ACC112 (cell line): ENCODE measurements around the gene CPT2.

Source experiments
- H2AFZ ChIP-seq: fragments of 200-600 bp; sonication (generic); one replicate; pipeline ENCODE4 v1.6.0; 2017; ENCODE audit warnings: antibody characterized with exemption, low read length; ENCODE audit not compliant: unreplicated experiment
- H3K27ac ChIP-seq: fragments of 200-600 bp; sonication (generic); 2 replicates; pipeline ENCODE4 v1.5.1; 2014; ENCODE audit warnings: low read depth, mild to moderate bottlenecking, antibody characterized with exemption, low read length, moderate library complexity
- H3K27me3 ChIP-seq: fragments of 200-600 bp; sonication (generic); 2 replicates; pipeline ENCODE4 v1.6.1; 2014; ENCODE audit warnings: mild to moderate bottlenecking, antibody characterized with exemption, low read length, moderate library complexity, mixed read lengths; ENCODE audit not compliant: insufficient read depth
- H3K36me3 ChIP-seq: fragments of 200-600 bp; sonication (generic); 2 replicates; pipeline ENCODE4 v1.6.1; 2016; ENCODE audit warnings: mild to moderate bottlenecking, antibody characterized with exemption, low read length, moderate library complexity, mixed read lengths; ENCODE audit not compliant: insufficient read depth
- H3K4me1 ChIP-seq: fragments of 200-600 bp; sonication (generic); one replicate; pipeline ENCODE4 v1.6.1; 2016; ENCODE audit warnings: low read length, mixed read lengths; ENCODE audit not compliant: insufficient read depth, unreplicated experiment, control insufficient read depth
- H3K4me3 ChIP-seq: fragments of 200-600 bp; sonication (generic); 2 replicates; pipeline ENCODE4 v1.5.1; 2014; ENCODE audit warnings: mild to moderate bottlenecking, low read depth, low read length
- H3K79me2 ChIP-seq: fragments of 200-600 bp; sonication (generic); one replicate; pipeline ENCODE4 v1.6.0; 2016; ENCODE audit warnings: low read length; ENCODE audit not compliant: control insufficient read depth, unreplicated experiment, insufficient read depth

Gene CPT2

DNA sequence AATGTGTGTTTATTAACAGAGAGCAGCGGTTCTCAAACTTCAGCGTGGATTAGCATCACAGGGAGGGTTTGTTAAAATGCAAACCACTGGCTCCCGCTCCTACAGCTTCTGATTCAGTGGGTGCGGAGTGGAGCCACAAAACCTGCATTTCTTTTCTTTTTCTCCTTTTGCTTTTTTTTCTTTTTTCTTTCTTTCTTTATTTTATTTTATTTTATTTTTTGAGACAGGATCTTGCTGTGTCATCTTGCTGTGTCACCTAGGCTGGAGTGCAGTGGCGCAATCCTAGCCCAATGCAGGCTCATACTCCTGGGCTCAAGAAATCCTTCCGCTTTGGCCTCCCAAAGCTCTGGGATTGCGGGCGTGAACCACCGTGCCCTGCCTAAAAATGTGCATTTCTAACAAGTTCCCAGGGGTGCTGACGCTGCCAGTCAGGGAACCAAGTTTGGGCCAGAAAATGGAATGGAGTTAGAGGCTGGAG, 33.3 kb upstream of the CPT2 start:
- Histone ChIP-seq H3K79me2 (no peaks in the 10 kb centered on the region), H3K27me3 (no peaks in the 10 kb centered on the region), H2AFZ (no peak overlapping the region), H3K4me3 (no peak overlapping the region), H3K36me3 (no peaks in the 10 kb centered on the region), H3K4me1 (no peaks in the 10 kb centered on the region), H3K27ac (no peak overlapping the region)

DNA sequence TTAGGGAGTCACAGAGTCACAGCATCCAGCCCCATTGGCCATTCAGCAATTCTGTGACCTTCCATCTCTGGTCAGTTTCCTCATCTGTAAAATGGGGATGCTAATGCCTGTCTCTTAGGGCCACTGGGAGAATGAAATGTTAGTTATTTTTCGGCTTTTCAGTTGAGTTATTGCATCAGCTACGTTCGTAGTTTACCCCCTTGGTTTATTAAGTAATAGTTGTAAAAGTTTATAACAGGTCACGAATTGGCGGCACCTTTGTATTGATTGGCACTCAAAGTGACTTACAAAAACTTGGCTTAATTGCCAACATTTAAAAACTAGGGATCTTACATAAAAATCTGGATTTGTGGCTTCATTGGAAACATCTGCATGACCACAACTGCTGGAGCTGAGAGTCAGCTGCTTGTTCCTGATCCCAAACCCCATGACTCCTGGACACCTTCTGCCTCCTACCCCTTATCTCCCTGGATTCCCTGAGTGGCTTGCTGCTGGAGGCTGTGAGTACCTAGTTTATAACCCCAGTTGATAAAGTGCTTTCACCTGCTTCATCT, 31.1 kb upstream of the CPT2 start:
- no peaks in the 10 kb centered on the region for H3K4me1 ChIP-seq
- no peak overlapping the region for H2AFZ ChIP-seq
- H3K79me2 ChIP-seq = no peaks in the 10 kb centered on the region
- H3K27ac ChIP-seq = no peak overlapping the region
- H3K36me3 ChIP-seq = no peaks in the 10 kb centered on the region
- H3K27me3 ChIP-seq = no peaks in the 10 kb centered on the region
- no peak overlapping the region for H3K4me3 ChIP-seq

DNA sequence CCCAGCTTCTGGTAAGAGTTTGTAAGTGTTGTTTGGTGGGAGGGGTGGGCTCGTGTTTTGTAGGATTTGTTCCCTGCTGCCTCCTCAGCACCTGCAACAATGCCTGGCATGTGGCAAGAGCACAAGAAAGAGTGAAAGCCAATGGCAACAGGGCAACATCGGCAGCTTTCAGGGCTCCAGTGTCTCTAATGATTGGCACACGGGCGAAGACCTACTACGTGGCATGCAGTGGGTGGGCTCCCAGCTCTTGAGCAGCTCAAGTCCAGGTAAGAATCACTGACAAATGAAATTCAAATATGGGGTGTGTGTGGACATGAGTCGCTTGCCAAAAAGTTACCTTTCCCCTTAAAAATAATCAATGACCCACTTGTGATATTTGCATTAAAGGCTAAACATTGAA, 30.3 kb upstream of the CPT2 start:
- Histone ChIP-seq H2AFZ (no peak overlapping the region), H3K36me3 (no peaks in the 10 kb centered on the region), H3K27me3 (no peaks in the 10 kb centered on the region), H3K79me2 (no peaks in the 10 kb centered on the region), H3K27ac (no peak overlapping the region), H3K4me1 (no peaks in the 10 kb centered on the region), H3K4me3 (no peak overlapping the region)

DNA sequence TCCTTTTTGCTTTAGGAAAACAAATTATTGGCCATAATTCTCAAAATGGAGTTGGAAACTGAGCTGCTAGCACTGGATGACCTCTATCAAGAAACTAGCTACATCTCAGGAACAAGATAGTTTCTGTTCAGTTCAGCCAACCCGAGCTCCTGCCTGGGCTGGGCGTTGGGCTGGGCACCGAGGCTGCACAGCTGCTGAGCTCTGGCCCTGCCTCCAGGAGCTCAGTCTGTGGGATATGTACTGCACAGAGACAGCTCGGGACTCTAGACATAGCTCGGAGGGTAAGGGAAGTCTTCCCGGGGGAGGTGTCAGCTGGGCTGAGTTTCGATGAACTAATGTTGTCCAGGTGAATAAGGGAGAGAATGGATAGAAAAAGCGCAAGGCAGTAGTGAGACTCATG, 29.7 kb upstream of the CPT2 start:
- Histone ChIP-seq H3K79me2 (no peaks in the 10 kb centered on the region), H3K27ac (no peak overlapping the region), H3K36me3 (no peaks in the 10 kb centered on the region), H3K4me3 (no peak overlapping the region), H3K4me1 (no peaks in the 10 kb centered on the region), H2AFZ (peak overlapping the region; percentile 56), H3K27me3 (no peaks in the 10 kb centered on the region)

DNA sequence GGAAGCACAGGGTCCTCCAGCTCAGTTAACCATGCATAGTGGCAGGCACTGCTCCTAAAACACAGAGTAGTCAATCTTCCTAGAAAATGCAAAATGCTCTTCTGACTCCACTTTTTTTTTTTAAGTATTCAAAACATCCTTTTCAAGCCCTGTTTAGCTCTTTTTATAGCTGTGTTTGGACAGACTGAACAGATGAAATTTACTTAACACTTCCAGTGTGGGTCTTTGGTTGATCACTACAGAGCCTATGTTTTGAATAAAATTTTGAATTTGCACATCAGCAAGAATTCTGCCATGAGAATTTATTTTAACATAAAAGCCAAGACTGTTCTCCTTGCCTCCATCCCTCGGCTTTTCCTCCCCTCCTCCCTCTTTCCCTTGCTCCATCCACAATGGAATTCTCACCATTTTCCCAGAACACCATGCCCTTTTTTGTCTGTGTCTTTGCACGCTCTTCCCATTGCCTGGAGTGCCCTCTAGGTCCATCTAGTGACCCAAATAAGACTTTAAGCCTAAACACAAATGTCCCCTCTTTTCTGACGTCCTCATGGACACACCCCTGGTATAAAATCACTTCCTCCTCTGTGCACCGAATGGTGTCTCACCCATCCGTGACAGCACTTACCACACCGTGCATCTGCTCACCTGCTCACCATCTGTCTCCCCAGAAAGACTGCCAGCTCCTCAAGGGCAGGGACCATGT, 24.0 kb upstream of the CPT2 start:
- no peaks in the 10 kb centered on the region for H3K27me3 ChIP-seq
- H3K27ac ChIP-seq = no peak overlapping the region
- H3K79me2 ChIP-seq = no peaks in the 10 kb centered on the region
- H3K36me3 ChIP-seq = no peaks in the 10 kb centered on the region
- peak overlapping the region; percentile 0 for H2AFZ ChIP-seq
- H3K4me3 ChIP-seq = no peak overlapping the region
- peaks cover 10% of the 10 kb centered on the region for H3K4me1 ChIP-seq

DNA sequence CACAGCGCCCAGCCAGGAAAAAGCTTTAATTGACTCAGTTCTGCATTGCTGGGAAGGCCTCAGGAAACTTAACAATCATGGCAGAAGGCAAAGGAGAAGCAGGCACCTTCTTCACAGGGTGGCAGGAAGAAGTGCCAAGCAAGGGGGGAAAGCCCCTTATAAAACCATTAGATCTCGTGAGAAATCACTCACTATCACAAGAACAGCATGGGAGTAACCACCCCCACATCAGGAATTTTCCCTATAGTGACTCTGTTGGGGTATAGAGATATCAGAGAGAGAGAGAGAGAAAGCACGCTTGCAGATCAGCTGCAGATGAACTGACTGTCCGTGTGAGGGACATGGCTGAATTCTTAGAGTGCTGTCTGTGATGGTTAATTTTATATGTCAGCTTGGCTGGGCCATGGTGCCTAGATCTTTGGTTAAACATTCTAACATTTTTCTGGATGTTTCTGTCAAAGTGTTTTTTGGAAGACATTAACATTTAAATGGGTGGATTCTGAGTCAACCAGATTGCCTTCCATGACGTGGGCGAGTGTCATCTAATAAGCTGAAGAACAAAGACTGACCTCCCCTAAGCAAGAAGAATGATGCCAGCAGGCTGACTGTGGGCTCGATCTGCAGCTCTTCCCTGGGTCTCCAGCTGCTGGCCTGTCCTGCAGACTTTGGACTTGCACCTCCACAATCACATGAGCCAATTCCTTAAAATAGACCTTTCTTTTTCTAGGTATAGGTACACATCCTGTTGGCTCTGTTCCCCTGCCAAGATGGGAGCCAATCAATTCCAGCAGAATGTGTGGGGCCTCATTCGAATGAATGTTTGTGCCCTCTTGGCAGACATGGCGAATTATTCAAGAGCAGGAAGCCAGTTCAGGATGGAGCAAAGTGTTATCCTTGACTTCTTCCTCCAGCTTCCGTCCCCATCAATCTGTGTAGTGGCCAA, 21.4 kb upstream of the CPT2 start:
- no peak overlapping the region for H2AFZ ChIP-seq

DNA sequence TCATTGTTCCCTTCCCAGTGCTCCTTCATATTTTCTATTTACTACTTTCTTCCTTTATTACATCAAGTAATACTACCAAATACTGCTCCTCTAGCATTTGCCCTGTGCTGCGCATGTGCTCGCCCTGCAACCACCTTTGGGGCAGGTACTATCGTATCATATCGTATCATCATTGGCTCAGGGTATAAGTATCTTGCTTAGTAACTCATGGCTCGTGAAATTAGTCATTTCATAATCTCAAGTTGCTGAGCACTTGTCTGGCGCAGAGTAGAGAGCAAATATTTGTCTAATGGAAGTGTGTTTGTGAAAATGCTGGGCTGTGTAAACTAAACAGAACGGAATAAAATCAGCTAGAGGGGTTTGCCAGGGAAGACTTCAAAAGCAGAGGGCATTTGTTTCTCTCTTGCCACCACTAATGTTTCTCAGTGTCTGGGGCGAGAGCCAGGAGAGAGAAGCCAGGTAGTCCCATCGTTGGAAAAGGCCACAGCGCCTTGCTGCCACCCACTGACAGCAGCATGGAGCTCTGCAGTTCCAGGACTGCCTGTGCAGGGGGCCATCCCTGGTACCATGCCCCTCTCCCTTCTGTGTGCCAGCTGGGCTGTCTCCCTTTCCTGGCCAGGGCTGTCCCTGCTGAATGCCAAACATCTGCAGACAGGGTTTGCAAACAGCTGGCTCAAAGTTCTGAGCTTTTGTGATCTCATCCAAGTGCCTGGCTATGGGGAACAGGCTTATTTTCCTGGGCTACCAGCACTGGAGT, 20.0 kb upstream of the CPT2 start:
- Histone ChIP-seq H3K79me2 (no peaks in the 10 kb centered on the region), H3K4me3 (no peak overlapping the region), H3K36me3 (no peaks in the 10 kb centered on the region), H3K4me1 (peaks cover 10% of the 10 kb centered on the region), H3K27ac (no peak overlapping the region), H3K27me3 (no peaks in the 10 kb centered on the region), H2AFZ (no peak overlapping the region)

More for the DNA sequence above, 21.4 kb upstream of the CPT2 start:
- H3K27me3 ChIP-seq = no peaks in the 10 kb centered on the region
- no peak overlapping the region for H3K27ac ChIP-seq
- H3K4me3 ChIP-seq = no peak overlapping the region
- no peaks in the 10 kb centered on the region for H3K36me3 ChIP-seq
- peaks cover 10% of the 10 kb centered on the region for H3K4me1 ChIP-seq
- H3K79me2 ChIP-seq = no peaks in the 10 kb centered on the region

DNA sequence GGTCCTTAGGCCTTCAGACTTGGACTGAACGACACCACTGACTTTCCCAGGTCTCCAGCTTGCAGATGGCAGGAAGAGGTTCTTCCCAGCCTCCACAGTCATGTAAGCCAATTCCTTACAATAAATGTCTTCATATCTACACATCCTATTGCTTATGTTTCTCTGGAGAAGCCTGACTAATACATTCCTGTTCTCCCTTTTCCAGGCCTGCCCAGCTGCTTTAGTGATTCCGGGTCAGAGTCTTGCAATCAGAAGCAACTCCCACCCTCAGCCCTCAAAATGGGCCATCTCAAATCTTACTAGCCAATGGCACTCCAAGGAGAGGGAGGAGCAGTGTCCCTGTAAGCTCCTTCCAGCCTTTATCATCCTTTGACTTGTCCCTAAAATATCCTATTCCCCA, 16.4 kb upstream of the CPT2 start:
- no peak overlapping the region for H3K4me3 ChIP-seq

DNA sequence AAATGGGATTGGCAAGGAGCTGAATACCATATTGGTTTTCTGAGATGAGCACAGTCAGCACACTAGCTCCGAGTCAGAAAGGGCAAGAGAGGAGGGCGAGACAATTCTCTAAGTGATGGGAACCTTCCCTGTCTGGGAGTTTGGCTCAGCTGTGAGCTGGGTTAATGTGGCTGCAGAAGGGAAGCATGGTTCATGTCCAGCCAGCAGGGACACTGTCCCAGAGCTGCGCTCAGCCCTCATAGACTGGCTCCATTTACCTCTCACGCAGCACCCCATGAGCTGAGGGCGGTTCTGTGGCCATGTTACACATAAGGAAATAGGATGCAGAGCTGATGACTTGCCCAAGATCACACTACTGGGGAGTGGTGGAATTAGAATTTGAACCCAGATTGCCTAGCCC, 15.7 kb upstream of the CPT2 start:
- no peak overlapping the region for H2AFZ ChIP-seq
- no peaks in the 10 kb centered on the region for H3K27me3 ChIP-seq
- no peaks in the 10 kb centered on the region for H3K36me3 ChIP-seq
- H3K79me2 ChIP-seq = no peaks in the 10 kb centered on the region
- H3K4me3 ChIP-seq = no peak overlapping the region
- H3K4me1 ChIP-seq = peaks cover 13% of the 10 kb centered on the region
- no peak overlapping the region for H3K27ac ChIP-seq

More for the DNA sequence above, 16.4 kb upstream of the CPT2 start:
- H3K79me2 ChIP-seq = no peaks in the 10 kb centered on the region
- H3K27ac ChIP-seq = no peak overlapping the region
- H3K36me3 ChIP-seq = no peaks in the 10 kb centered on the region
- H3K27me3 ChIP-seq = no peaks in the 10 kb centered on the region
- peaks cover 17% of the 10 kb centered on the region for H3K4me1 ChIP-seq
- H2AFZ ChIP-seq = no peak overlapping the region

DNA sequence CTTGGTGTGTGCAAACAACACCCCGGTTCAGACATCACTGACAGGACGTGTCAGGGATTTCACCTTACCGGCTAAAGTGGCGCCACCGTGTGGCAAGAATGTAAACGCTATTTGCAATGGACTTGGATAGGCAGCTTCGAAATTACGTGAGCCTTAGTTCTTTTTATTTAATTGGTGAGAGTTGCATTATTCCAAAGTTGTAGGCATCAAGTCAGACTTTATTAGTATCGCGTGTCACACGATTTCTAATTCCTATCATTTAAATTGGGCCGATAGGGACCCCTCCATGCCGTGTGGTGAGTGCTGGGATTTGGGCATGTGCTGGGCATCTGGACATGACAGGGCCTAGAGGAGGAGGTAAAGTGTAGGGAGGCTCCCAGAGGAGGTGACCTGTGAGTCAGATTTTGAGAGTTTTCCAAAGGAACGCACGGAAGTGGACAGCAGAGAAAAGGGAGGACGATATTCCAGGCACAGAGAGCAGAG, 14.5 kb upstream of the CPT2 start:
- no peaks in the 10 kb centered on the region for H3K27me3 ChIP-seq
- H3K27ac ChIP-seq = no peak overlapping the region
- peaks cover 13% of the 10 kb centered on the region for H3K4me1 ChIP-seq
- no peak overlapping the region for H3K4me3 ChIP-seq
- H2AFZ ChIP-seq = peak overlapping the region; percentile 20
- no peaks in the 10 kb centered on the region for H3K36me3 ChIP-seq
- H3K79me2 ChIP-seq = no peaks in the 10 kb centered on the region
